K562 (cell line): ENCODE results near the gene COPE.

Experiments
- CBX5 ChIP-seq: IDR thresholded peaks from 2 replicates; pipeline ENCODE4 v1.6.1; 2014; ENCODE audit warnings: low read depth, borderline replicate concordance
- CTCF ChIP-seq, 3 experiments: IDR thresholded peaks in 2 of 3; conservative IDR thresholded peaks in 1 of 3; 2 replicates each; pipeline ENCODE4 v1.5.1; 2011 to 2012; ENCODE audit warnings: low read length in 3 of 3, mild to moderate bottlenecking in 3 of 3, control low read depth in 2 of 3, improper control_type of control experiment in 1 of 3, inconsistent platforms in 1 of 3, low read depth in 1 of 3, mixed read lengths in 1 of 3, moderate library complexity in 1 of 3; ENCODE audit not compliant: insufficient read depth in 2 of 3
- GABPA ChIP-seq: fragments of 200-800 bp; sonication (Bioruptor generic); conservative IDR thresholded peaks from 2 replicates; pipeline ENCODE4 v1.6.1; 2016; ENCODE audit warnings: low read depth, missing genetic modification characterization, missing compliant biosample characterization
- KDM2B ChIP-seq: fragments of 250-450 bp; sonication (Bioruptor Pico); IDR thresholded peaks from 2 replicates; pipeline ENCODE4 v1.8.0; 2021; ENCODE audit warnings: mild to moderate bottlenecking, moderate library complexity

- TF ChIP-seq GABPA (tag) (no peak), CBX5 (no peak), CTCF (IDR thresholded peaks at IDR 0.05 in 2 of 3, conservative IDR thresholded peaks at IDR 0.05 in 1 of 3; ENCODE audit: insufficient read depth in 2 of 3, low read depth in 1 of 3, low read length in 3 of 3) (no peak), KDM2B (CRISPR knock-in tag) (no peak)
Measured at GRCh38 chr19:18852648-18853047, 66.5 kb downstream of the COPE start.
